WTC11 (cell line): ENCODE results near the gene CLEC1A. TPM values are rescaled to one million over a fixed set of nuclear protein-coding genes. Genes with fewer than 3 reads are reported as not detected.

Experiments
- ATAC-seq: fragments of 200-7000 bp; cut with Tn5 transposase; 2 replicates; pipeline ENCODE4 v1.10.0; 2021; ENCODE audit warnings: mild to moderate bottlenecking, moderate library complexity
- CTCF ChIA-PET: fragments of 300-600 bp; sonication (Branson Sonifier 250); formaldehyde crosslinking; loops from one replicate; lab custom pipeline; 2021; ENCODE audit warnings: antibody characterized with exemption; lab: Charles Lee
- POLR2A ChIA-PET: fragments of 350-600 bp; sonication (Branson Sonifier 250); formaldehyde crosslinking; loops from one replicate; lab custom pipeline; 2021; ENCODE audit warnings: antibody characterized with exemption; lab: Charles Lee
- DNase-seq: peaks from one replicate; pipeline ENCODE4 v3.0.0; 2021; ENCODE audit warnings: low spot score
- H3K27ac Mint-ChIP-seq: 2 replicates; pipeline ENCODE4 v1.8.0; 2021; ENCODE audit warnings: mixed read lengths
- H3K27me3 Mint-ChIP-seq: 2 replicates; pipeline ENCODE4 v1.8.0; 2021; ENCODE audit warnings: low read depth, mild to moderate bottlenecking, moderate library complexity, mixed read lengths
- H3K36me3 Mint-ChIP-seq: 2 replicates; pipeline ENCODE4 v1.8.0; 2021; ENCODE audit warnings: mixed read lengths
- H3K4me1 Mint-ChIP-seq: 2 replicates; pipeline ENCODE4 v1.8.0; 2022; ENCODE audit warnings: mixed read lengths
- H3K4me3 Mint-ChIP-seq: 2 replicates; pipeline ENCODE4 v1.8.0; 2021; ENCODE audit warnings: mild to moderate bottlenecking, moderate library complexity, mixed read lengths
- H3K9me3 Mint-ChIP-seq: 2 replicates; pipeline ENCODE4 v1.8.0; 2021; ENCODE audit warnings: mixed read lengths
- GABPB1 ChIP-seq: sonication (generic); formaldehyde crosslinking; IDR thresholded peaks from 2 replicates; pipeline ENCODE4 v1.8.1; 2023; ENCODE audit warnings: mild to moderate bottlenecking, missing genetic modification reagents
- GRHL2 ChIP-seq: fragments of 250-450 bp; sonication (Bioruptor Pico); IDR thresholded peaks from 2 replicates; pipeline ENCODE4 v1.8.0; 2022; ENCODE audit warnings: mild to moderate bottlenecking, moderate library complexity; ENCODE audit not compliant: insufficient replicate concordance, severe bottlenecking
- HMGA2 ChIP-seq: fragments of 250-450 bp; sonication (Bioruptor Pico); IDR thresholded peaks from 2 replicates; pipeline ENCODE4 v1.4.0; 2021; ENCODE audit warnings: mild to moderate bottlenecking, moderate library complexity
- NFYB ChIP-seq: sonication (generic); formaldehyde crosslinking; conservative IDR thresholded peaks from 2 replicates; pipeline ENCODE4 v1.8.0; 2022; ENCODE audit warnings: low read depth, missing genetic modification reagents
- TEAD1 ChIP-seq: sonication (generic); formaldehyde crosslinking; IDR thresholded peaks from 2 replicates; pipeline ENCODE4 v1.8.0; 2022; ENCODE audit warnings: mild to moderate bottlenecking, missing genetic modification reagents
- ZNF396 ChIP-seq: fragments of 250-450 bp; sonication (Bioruptor Pico); IDR thresholded peaks from 2 replicates; pipeline ENCODE4 v1.8.0; 2021; ENCODE audit warnings: mild to moderate bottlenecking, moderate library complexity, borderline replicate concordance
- total RNA-seq: library from RNA; stranded (reverse); gene quantifications from 3 replicates; pipeline ENCODE4 v1.2.3, GENCODE V29; 2021
- TF ChIP-seq, protein P1 (sequence below): fragments of 250-450 bp; sonication (Bioruptor Pico); conservative IDR thresholded peaks from 2 replicates; pipeline ENCODE4 v1.9.0; 2021; ENCODE audit warnings: mild to moderate bottlenecking
- TF ChIP-seq, protein P2 (sequence below): sonication (generic); formaldehyde crosslinking; IDR thresholded peaks from 2 replicates; pipeline ENCODE4 v1.8.1; 2022; ENCODE audit warnings: missing genetic modification reagents, borderline replicate concordance
- TF ChIP-seq, protein P3 (sequence below): sonication (generic); formaldehyde crosslinking; IDR thresholded peaks from 2 replicates; pipeline ENCODE4 v1.8.0; 2023; ENCODE audit warnings: missing genetic modification reagents, mild to moderate bottlenecking, borderline replicate concordance
- TF ChIP-seq, protein P4 (sequence below): sonication (generic); formaldehyde crosslinking; IDR thresholded peaks from 2 replicates; pipeline ENCODE4 v1.8.1; 2023; ENCODE audit warnings: mild to moderate bottlenecking, missing genetic modification reagents
- TF ChIP-seq, protein P5 (sequence below): fragments of 250-450 bp; sonication (Bioruptor Pico); IDR thresholded peaks from 2 replicates; pipeline ENCODE4 v1.9.0; 2021; ENCODE audit warnings: mild to moderate bottlenecking, borderline replicate concordance
- TF ChIP-seq, protein P6 (sequence below): sonication (generic); formaldehyde crosslinking; IDR thresholded peaks from 2 replicates; pipeline ENCODE4 v1.8.1; 2022; ENCODE audit warnings: mild to moderate bottlenecking, missing genetic modification reagents, moderate library complexity, borderline replicate concordance
- TF ChIP-seq, protein P7 (sequence below): fragments of 250-450 bp; sonication (Bioruptor Pico); IDR thresholded peaks from 2 replicates; pipeline ENCODE4 v1.9.0; 2021; ENCODE audit warnings: moderate library complexity, mild to moderate bottlenecking, inconsistent platforms, borderline replicate concordance

The CLEC1A gene
- total RNA-seq, 1 experiment from 2014 or later: not detected

DNA sequence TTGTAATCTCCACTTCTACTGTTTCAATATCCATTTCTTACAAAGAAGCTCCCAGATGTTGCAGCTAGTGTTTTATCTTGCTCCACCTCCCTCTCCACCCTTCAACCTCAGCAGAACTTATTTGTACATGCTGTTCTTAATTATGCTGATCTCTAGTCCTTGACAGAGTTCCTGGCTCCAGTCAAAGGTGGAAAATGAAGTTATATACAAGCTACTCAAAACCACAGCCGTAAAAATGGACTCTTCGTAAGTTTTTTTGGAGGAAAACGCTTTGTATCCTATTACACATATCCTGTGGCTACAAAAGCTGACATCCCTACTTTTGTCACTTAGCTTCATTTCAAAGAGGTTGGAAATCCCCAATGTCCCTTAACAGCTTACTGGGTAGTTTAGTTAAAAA lies 1.3 kb downstream of the CLEC1A start:
- TF ChIP-seq, protein P1, sequence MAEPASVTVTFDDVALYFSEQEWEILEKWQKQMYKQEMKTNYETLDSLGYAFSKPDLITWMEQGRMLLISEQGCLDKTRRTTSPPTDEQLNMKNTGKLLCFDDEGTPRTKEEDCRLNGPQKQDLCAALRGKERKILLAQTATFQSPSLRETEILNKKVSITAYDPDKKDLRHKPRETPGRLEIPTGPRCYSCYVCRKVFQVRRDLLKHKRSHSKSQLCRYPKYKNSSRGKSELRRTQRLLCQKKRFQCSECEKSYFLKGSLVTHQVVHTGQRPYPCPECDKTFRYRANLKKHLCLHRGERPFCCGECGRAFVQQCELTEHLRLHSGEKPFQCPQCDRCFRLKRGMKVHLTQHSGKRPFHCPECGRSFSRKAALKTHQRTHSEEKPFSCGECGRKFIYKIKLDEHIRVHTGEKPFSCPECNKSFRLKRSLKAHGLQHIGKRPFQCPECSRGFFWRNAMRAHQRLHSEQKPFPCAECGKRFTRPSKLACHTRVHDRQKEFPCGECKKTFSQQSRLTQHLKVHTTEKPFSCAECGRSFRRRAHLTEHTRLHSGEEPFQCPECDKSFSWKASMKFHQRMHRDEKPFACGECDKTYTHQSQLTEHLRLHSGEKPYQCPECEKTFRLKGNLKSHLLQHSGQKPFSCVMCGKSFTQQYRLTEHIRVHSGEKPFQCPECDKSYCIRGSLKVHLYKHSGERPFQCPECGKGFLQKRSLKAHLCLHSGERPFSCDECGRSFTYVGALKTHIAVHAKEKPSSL (CRISPR knock-in tag): no peak
- TF ChIP-seq, all 79 proteins: peak for 0
- Mint-ChIP-seq H3K36me3 (no peaks in the 10 kb centered on the region), H3K27ac (no peak overlapping the region), H3K4me1 (peaks cover 12% of the 10 kb centered on the region), H3K27me3 (no peaks in the 10 kb centered on the region), H3K9me3 (no peaks in the 10 kb centered on the region), H3K4me3 (no peak overlapping the region)
- DNase-seq: no peak
- POLR2A ChIA-PET: no interaction called here
- CTCF ChIA-PET: interaction anchor here (0.7 kb wide), 1 partner anchor 610 kb away, joined by 3 read pairs; no protein-coding TSS in a partner anchor
- no peak for ATAC-seq

DNA sequence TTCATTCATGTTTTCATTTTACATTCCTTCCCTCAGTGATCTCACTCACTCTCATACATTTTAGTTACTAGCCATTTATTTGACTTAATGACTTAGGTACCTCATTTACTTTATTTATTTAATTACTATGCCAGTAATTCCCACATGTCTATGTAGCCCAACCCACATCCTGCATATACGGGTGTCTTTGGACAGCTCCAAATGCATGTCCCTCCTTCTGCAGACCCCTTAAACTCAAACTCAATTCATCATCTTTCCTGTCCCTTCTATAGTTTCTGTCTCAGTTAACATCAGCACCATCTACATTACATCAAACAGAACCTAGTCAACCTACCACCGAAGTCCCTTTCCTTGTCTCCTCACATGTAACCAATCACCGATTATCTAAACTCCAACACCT lies 2.8 kb downstream of the CLEC1A start:
- Mint-ChIP-seq H3K9me3 (no peaks in the 10 kb centered on the region), H3K4me1 (peaks cover 12% of the 10 kb centered on the region), H3K4me3 (no peak overlapping the region), H3K36me3 (no peaks in the 10 kb centered on the region), H3K27ac (no peak overlapping the region), H3K27me3 (no peaks in the 10 kb centered on the region)
- DNase-seq (no peak), ATAC-seq (no peak)
- ChIA-PET CTCF (no interaction called here), POLR2A (interaction anchor here (0.5 kb wide), 1 partner anchor 121 kb away, joined by 7 read pairs; no protein-coding TSS in a partner anchor)
- no peak for TF ChIP-seq HMGA2
- TF ChIP-seq, protein P2, sequence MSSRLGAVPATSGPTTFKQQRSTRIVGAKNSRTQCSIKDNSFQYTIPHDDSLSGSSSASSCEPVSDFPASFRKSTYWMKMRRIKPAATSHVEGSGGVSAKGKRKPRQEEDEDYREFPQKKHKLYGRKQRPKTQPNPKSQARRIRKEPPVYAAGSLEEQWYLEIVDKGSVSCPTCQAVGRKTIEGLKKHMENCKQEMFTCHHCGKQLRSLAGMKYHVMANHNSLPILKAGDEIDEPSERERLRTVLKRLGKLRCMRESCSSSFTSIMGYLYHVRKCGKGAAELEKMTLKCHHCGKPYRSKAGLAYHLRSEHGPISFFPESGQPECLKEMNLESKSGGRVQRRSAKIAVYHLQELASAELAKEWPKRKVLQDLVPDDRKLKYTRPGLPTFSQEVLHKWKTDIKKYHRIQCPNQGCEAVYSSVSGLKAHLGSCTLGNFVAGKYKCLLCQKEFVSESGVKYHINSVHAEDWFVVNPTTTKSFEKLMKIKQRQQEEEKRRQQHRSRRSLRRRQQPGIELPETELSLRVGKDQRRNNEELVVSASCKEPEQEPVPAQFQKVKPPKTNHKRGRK: no peak
- TF ChIP-seq, protein P3, sequence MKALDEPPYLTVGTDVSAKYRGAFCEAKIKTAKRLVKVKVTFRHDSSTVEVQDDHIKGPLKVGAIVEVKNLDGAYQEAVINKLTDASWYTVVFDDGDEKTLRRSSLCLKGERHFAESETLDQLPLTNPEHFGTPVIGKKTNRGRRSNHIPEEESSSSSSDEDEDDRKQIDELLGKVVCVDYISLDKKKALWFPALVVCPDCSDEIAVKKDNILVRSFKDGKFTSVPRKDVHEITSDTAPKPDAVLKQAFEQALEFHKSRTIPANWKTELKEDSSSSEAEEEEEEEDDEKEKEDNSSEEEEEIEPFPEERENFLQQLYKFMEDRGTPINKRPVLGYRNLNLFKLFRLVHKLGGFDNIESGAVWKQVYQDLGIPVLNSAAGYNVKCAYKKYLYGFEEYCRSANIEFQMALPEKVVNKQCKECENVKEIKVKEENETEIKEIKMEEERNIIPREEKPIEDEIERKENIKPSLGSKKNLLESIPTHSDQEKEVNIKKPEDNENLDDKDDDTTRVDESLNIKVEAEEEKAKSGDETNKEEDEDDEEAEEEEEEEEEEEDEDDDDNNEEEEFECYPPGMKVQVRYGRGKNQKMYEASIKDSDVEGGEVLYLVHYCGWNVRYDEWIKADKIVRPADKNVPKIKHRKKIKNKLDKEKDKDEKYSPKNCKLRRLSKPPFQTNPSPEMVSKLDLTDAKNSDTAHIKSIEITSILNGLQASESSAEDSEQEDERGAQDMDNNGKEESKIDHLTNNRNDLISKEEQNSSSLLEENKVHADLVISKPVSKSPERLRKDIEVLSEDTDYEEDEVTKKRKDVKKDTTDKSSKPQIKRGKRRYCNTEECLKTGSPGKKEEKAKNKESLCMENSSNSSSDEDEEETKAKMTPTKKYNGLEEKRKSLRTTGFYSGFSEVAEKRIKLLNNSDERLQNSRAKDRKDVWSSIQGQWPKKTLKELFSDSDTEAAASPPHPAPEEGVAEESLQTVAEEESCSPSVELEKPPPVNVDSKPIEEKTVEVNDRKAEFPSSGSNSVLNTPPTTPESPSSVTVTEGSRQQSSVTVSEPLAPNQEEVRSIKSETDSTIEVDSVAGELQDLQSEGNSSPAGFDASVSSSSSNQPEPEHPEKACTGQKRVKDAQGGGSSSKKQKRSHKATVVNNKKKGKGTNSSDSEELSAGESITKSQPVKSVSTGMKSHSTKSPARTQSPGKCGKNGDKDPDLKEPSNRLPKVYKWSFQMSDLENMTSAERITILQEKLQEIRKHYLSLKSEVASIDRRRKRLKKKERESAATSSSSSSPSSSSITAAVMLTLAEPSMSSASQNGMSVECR (CRISPR knock-in tag): no peak
- TF ChIP-seq, protein P4, sequence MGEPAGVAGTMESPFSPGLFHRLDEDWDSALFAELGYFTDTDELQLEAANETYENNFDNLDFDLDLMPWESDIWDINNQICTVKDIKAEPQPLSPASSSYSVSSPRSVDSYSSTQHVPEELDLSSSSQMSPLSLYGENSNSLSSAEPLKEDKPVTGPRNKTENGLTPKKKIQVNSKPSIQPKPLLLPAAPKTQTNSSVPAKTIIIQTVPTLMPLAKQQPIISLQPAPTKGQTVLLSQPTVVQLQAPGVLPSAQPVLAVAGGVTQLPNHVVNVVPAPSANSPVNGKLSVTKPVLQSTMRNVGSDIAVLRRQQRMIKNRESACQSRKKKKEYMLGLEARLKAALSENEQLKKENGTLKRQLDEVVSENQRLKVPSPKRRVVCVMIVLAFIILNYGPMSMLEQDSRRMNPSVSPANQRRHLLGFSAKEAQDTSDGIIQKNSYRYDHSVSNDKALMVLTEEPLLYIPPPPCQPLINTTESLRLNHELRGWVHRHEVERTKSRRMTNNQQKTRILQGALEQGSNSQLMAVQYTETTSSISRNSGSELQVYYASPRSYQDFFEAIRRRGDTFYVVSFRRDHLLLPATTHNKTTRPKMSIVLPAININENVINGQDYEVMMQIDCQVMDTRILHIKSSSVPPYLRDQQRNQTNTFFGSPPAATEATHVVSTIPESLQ: no peak
- TF ChIP-seq, protein P1 (CRISPR knock-in tag): no peak
- TF ChIP-seq, protein P5, sequence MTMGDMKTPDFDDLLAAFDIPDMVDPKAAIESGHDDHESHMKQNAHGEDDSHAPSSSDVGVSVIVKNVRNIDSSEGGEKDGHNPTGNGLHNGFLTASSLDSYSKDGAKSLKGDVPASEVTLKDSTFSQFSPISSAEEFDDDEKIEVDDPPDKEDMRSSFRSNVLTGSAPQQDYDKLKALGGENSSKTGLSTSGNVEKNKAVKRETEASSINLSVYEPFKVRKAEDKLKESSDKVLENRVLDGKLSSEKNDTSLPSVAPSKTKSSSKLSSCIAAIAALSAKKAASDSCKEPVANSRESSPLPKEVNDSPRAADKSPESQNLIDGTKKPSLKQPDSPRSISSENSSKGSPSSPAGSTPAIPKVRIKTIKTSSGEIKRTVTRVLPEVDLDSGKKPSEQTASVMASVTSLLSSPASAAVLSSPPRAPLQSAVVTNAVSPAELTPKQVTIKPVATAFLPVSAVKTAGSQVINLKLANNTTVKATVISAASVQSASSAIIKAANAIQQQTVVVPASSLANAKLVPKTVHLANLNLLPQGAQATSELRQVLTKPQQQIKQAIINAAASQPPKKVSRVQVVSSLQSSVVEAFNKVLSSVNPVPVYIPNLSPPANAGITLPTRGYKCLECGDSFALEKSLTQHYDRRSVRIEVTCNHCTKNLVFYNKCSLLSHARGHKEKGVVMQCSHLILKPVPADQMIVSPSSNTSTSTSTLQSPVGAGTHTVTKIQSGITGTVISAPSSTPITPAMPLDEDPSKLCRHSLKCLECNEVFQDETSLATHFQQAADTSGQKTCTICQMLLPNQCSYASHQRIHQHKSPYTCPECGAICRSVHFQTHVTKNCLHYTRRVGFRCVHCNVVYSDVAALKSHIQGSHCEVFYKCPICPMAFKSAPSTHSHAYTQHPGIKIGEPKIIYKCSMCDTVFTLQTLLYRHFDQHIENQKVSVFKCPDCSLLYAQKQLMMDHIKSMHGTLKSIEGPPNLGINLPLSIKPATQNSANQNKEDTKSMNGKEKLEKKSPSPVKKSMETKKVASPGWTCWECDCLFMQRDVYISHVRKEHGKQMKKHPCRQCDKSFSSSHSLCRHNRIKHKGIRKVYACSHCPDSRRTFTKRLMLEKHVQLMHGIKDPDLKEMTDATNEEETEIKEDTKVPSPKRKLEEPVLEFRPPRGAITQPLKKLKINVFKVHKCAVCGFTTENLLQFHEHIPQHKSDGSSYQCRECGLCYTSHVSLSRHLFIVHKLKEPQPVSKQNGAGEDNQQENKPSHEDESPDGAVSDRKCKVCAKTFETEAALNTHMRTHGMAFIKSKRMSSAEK (CRISPR knock-in tag): no peak
- TF ChIP-seq GABPB1: no peak
- no peak for TF ChIP-seq NFYB
- TF ChIP-seq GRHL2 (CRISPR knock-in tag): no peak
- TF ChIP-seq ZNF396 (CRISPR knock-in tag): no peak
- TF ChIP-seq, protein P6, sequence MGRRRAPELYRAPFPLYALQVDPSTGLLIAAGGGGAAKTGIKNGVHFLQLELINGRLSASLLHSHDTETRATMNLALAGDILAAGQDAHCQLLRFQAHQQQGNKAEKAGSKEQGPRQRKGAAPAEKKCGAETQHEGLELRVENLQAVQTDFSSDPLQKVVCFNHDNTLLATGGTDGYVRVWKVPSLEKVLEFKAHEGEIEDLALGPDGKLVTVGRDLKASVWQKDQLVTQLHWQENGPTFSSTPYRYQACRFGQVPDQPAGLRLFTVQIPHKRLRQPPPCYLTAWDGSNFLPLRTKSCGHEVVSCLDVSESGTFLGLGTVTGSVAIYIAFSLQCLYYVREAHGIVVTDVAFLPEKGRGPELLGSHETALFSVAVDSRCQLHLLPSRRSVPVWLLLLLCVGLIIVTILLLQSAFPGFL (CRISPR knock-in tag): no peak
- no peak for TF ChIP-seq TEAD1 (CRISPR knock-in tag)
- TF ChIP-seq, protein P7, sequence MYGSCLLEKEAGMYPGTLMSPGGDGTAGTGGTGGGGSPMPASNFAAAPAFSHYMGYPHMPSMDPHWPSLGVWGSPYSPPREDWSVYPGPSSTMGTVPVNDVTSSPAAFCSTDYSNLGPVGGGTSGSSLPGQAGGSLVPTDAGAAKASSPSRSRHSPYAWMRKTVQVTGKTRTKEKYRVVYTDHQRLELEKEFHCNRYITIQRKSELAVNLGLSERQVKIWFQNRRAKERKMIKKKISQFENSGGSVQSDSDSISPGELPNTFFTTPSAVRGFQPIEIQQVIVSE (CRISPR knock-in tag): no peak
